ENCODE measurements around the gene CCDC93.

DNA sequence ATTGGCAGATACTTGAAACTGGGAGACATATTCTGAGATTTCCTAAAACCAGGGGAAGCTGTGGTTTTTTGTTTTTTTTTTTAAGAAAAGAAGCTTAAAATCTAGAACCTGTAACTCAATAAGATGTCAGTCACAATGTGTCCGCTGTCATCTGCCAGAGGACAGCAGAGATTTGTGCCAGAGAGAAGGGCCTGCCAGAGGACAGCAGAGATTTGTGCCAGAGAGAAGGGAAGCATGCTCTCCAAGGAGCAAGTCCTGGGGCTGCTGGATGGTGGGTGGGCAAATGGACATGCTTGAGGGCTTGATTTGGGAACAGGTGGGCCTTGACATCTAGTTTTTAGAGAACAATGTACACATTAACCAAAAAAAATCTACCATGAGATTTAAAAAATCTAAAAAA, 77.9 kb downstream of the CCDC93 start:
- TF ChIP-seq, protein P1, sequence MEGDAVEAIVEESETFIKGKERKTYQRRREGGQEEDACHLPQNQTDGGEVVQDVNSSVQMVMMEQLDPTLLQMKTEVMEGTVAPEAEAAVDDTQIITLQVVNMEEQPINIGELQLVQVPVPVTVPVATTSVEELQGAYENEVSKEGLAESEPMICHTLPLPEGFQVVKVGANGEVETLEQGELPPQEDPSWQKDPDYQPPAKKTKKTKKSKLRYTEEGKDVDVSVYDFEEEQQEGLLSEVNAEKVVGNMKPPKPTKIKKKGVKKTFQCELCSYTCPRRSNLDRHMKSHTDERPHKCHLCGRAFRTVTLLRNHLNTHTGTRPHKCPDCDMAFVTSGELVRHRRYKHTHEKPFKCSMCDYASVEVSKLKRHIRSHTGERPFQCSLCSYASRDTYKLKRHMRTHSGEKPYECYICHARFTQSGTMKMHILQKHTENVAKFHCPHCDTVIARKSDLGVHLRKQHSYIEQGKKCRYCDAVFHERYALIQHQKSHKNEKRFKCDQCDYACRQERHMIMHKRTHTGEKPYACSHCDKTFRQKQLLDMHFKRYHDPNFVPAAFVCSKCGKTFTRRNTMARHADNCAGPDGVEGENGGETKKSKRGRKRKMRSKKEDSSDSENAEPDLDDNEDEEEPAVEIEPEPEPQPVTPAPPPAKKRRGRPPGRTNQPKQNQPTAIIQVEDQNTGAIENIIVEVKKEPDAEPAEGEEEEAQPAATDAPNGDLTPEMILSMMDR (IDR thresholded peaks at IDR 0.05), result no peak
- no peak for TF ChIP-seq POLR2A (IDR thresholded peaks at IDR 0.05)
